HT1080 (cell line): ENCODE results near the gene RNF32. TPM values are rescaled to one million over a fixed set of nuclear protein-coding genes. Genes with fewer than 3 reads are reported as not detected.
"Not testable (repeated sequence)": the region's sequence is repeated elsewhere in the genome, so short reads cannot be mapped to it uniquely, and the experiment has no call there.

Experiments used
- DNase-seq: peaks from one replicate; pipeline ENCODE4 v3.0.0-alpha.2; 2015; ENCODE audit warnings: low read depth
- total RNA-seq: library from RNA; depleted of rRNA; stranded (reverse); fragments of >200 nt; shearing (Covaris generic); gene quantifications from 2 replicates; pipeline ENCODE4 v1.2.3, GENCODE V29; 2014

The RNF32 gene
- total RNA-seq, 1 experiment from 2014 or later, result 1.7 TPM

DNA sequence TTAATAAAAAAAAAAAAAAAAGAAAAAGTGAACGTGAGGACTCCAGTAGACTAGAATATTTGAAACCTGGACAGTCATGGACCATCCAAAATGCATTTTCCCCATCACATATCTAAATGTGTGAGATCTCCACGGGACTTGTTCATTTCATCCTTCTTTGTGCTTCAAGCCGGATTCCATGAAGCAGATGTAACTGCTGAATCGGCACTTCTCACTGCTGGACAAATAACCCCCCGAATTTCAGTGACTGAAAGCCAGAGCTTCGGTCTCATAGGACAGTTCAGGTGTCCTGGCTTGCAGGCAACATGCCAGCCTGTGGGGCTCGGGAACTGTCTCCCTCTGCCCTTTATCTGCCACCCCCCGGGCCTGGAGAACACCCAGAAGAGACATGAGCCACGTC lies 33.3 kb downstream of the RNF32 start:
- no peak for DNase-seq

DNA sequence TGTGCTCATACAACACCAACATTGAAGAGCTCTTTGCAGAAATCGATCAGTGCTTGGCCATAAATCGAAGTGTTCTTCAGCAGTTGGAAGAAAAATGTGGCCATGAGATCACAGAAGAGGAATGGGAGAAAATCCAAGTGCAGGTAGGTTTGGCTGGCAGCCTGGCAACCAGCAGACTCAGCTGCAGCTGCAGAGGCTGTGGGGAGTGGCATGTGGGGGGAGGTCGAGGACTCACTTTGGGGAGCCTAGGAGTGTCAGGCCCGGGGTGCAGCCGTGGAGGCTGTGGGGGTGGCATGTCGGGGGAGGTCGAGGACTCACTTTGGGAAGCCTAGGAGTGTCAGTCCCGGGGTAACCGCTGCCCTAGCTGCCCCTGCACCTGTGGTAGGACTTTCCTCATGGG lies 35.1 kb downstream of the RNF32 start:
- DNase-seq, result no peak

DNA sequence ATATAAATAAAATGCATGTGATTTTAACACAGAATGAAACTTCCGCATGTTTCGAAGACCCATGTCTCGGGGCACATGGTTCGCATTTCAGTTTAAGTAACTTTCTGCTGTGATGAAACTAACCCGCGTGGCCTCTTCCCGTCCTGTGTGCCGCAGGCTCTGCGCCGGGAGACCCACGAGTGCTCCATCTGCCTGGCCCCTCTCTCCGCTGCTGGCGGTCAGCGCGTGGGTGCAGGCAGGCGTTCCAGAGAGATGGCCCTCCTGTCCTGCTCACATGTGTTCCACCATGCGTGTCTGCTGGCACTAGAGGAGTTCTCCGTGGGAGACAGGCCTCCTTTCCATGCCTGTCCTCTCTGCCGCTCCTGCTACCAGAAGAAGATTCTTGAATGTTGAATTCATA lies 35.7 kb downstream of the RNF32 start:
- DNase-seq, result no peak

DNA sequence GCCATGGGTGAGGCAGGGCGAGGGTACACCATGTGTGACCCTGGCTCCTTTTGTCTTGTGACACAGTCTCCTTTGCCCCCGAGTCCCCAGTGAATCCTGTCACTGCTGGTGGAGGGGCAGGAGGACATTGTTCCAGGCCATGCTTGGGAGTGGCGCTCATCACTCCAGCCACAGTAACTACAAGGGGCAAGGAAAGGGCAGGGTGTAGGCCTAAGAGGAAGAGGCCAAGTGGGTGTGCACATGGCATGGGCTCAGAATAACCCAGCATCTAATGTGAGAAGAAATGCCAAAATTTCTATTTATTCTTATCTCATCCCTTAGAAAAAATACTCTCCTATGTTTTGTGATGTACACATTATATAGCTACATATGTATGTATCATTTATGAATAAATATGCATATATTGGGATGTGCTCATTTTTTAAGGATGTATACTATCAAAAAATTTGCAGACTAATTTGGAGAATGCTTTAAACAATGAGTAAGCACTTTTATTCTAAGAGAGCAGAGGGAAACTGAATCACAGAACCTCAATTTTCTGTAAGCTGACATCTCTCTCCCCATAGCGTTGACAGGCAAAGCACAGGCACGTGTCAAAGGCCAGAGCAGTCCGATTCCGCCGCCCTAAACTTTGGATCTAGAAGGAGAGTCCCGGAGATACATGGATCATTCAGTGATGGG lies 36.9 kb downstream of the RNF32 start:
- no peak for DNase-seq

DNA sequence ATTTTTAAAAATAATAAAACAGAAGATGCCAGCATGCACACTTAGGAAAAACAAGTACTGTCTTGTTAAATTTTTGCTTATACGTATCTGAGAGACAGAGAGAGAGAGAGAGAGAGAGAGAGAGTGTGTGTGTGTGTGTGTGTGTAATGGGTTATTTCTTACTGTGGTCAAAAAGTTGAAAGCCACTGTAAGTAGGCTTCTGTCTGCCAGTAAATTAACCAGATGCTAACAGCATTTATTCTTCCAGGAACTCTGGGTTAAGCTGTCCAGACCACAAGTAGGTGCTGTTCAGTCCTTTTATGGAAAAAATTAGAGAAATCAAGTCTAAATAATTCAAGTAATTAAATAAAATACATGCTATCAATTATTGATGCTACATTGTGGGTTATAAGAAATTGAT lies 39.7 kb downstream of the RNF32 start:
- no peak for DNase-seq

DNA sequence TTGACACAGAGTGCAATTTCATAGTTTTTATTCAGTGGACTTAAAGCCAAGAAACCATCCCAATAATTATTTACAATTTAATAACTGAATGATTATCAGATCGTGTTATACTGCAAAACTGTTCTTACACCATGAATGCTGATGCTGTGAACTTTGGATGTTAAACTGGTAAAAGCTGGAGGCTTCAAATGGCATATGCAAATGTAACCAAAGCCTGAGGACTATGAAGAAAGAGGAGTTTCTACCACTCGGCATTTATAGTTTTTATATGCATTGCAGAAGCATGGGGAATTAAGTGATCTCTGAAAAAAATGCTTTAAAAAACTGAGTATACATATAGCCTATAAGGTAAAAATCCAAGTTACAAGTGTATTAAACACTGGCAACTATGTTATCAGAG lies 42.4 kb downstream of the RNF32 start:
- no peak for DNase-seq

DNA sequence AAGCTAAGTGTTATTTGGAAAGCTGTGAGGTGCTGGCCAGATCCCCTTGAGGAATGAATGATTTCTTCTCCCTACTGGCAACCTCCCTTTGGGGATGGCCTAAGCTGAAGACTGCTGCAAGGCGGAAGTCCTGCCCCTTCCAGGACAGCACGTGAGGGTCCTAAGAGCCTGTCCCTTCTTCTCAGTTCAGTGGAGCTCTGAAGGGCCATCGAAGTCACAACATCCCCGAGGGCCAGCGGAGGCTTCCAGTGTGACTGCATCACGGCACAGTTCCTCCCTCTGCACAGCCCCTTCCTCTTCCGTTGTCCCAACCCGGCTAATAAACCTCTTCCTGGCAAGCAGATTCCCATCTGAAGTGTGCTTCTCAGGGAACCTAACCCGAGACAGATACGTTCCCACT lies 43.7 kb downstream of the RNF32 start:
- DNase-seq, result no peak

DNA sequence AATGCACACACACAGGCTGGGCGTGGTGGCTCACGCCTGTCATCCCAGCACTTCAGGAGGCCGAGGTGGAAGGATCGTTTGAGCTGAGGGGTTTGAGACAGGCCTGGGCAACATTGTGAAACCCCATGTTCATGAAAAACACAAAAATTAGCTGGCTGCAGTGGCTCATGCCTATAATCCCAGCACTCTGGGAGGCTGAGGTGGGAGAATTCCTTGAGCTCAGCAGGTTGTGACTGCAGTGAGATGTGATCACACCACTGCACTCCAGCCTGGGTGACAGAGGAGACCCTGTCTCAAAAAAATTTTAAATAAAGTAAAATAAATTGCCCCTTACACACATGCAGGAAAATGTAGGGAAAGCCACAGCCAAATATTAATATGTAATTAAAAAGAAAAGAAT lies 44.1 kb downstream of the RNF32 start:
- no peak for DNase-seq

DNA sequence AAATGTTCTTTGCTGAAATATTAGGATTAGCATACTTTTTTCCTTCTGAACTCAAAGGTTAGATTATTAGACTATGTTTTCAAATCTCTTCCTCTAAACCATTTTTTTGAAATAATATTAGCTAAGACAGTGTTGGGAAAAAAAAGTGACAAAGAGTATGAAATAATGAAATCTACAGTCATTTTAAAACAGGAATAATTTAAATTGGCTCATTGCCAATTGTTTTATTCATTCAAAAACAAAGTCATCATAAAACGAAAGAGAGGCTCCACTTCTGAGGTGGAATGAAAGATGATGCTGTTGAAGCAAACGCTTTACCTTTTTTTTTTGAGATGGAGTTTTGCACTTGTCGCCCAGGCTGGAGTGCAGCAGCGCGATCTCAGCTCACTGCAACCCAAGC lies 51.2 kb downstream of the RNF32 start:
- DNase-seq, result no peak

DNA sequence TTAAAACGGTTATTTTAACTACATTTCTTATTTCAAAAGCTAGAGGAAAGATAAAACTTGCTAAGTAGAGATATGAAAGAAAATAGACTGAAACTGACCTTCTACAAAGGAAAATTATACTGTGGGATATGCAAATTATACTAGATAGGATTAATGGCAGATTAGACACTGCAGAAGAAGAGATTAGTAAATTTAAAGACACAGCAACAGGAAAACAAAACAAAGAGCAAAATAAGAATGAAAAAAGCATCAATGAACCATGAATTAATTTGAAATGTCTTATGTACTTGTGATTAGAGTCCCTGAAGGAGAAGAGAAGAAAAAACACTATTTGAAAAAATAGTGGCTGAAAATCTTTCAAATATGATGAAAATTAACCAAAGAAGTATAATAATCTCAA lies 52.3 kb downstream of the RNF32 start:
- DNase-seq, result no peak

DNA sequence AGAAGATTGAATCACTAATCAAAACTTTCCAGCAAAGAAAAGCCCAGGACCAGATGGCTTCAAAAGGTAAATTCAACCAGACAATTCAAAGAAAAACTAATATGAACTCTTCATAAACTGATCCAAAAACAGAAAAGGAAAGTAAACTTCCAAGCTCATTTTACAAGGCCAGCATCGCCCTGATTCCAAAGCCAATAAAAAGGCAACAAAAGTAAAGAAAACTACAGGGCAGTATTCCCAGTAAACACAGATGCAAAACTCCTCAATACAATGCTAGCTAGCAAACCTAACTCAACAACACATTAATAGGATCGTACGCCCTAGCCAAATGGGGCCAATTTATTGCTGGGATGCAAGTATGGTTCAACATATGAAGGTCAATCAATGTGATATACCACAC lies 53.1 kb downstream of the RNF32 start:
- DNase-seq, result no peak

DNA sequence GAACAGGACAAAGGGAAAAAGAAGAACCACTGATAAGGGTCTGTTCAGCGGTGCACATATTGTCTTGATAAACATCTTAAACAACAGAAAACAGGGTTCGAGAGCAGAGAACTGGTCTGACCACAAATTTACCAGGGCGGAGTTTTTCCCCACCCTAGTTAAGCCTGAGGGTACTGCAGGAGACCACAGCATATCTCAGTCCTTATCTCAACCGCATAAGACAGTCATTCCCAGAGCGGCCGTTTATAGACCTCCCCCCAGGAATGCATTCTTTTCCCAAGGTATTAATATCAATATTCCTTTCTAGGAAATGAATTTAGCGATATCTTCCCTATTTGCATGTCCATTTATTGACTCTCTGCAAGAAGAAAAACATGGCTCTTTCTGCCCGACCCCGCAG lies 56.7 kb downstream of the RNF32 start:
- not testable (repeated sequence) for DNase-seq

DNA sequence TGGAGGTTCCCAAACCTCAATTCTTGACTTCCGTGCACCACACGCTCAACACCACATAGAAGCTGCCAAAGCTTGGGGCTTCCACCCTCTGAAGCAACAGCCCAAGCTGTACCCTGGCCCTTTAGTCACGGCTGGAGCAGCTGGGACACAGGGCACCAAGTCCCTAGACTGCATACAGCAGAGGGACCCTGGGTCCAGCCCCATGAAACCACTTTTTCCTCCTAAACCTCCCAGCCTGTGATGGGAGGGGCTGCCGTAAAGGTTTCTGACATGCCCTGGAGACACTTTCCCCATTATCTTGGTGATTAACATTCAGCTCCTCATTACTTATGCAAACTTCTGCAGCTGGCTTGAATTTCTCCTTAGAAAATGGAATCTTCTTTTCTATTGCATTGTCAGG lies 57.9 kb downstream of the RNF32 start:
- DNase-seq, result not testable (repeated sequence)

DNA sequence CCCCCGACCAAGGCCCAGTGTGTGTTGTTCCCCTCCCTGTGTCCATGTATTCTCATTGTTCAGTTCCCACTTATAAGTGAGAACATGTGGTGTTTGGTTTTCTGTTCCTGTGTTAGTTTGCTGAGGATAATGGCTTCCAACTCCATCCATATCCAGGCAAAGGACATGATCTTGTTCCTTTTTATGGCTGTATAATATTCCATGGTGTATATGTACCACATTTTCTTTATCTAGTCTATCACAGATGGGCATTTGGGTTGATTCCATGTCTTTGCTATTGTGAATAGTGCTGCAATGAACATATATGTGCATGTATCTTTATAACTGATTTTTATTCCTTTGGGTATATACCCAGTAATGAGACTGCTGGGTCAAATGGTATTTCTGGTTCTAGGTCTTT lies 61.2 kb downstream of the RNF32 start:
- not testable (repeated sequence) for DNase-seq

DNA sequence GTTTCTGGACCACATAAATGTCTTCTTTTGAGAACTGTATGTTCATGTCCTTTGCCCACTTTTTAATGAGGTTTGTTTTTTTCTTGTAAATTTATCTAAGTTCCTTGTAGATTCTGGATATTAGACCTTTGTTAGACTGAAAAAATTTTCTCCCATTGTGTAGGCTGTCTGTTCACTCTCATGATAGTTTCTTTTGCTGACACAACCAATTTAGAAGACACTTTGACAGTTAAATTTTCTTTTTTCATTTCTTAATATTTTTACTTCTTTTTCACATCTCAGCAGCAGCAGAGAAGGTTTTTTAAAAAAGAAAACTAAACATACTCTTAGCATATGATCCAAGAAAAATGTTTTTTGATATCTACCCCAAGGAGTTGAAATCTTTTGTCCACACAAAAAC lies 61.8 kb downstream of the RNF32 start:
- DNase-seq, result no peak

DNA sequence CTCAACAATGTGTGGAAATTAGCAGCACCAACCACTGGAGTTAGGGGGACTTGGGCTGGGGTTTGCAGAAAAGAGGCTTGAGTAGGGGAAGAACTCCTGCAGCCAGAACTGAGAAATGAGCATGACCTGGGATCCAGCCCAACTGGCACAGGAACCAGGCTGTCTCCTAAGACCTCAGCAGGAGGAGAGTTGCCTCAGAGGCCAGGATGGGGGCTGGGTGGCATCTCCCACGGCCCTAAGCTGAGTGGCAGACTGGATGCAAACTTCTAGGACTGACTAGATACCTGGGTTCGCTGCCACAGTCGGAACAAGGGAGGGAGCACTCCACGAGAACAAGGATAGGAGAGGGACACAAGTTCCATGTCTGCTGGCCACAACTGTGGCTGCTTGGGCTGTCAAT lies 62.6 kb downstream of the RNF32 start:
- no peak for DNase-seq

DNA sequence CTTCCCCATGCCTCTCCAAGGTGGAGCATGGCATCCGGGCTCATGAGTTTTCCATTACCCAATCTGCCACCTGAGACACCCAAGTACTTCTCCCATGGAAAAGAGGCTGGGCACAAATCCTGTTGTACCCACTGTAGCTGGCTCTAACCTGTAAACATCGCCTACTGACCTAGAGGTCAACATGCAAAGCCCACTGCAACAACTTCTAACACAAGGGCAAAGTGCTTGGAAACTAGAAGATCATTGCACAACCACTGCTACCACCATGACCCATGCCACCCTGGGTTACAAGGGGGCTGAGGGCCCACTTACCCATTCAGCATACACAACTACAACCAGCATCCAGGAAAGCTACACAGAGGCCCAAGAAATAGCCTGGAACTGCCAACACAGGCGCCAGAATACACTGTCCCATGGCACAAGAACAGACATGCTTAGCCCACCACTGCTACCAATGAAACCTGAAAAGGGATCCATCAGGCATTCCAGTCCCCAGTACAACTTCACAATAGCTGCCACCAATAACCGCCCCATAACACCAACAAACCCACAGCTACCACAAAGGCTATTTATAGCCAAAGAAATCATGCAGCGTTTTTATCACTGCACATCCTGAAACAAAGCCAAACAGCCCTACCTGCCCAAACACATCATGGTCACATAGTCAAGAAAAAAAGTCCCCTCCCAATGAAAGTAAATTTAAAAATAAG lies 63.4 kb downstream of the RNF32 start:
- no peak for DNase-seq

DNA sequence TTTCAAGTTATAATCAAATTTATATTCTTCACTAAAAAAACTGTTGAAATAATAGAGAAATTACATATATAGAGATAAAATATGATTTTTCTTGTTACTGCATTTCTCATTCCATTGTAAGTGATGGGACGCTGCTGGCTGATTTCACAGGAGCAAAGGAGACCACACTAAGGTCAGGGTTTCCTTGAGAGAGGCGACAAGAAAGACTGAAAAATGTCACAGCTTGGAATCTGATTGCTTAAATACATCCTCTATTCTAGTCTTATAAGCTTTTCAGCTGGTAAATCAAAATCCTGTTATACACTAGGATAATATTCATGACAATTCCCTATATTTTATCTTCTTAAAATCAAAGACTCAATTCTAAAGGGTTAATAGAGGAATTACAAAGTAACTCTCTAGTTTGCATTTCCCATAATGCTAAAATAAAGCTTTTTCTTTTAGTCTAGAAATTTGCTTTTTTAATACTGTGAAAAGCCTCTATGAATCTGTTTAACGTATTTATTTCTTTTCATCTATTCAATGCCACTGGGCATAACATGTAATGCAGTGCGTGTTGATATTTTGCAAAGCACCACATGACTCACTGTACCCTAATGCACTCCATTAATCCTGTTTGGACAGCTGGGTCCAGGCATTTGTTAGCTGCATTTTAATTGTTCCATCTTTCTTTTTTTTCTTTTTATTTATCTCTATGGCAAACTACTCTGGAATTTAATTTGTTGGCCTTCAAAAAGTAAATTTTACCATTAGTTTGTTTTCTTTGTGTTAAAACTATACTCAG lies 81.7 kb downstream of the RNF32 start:
- DNase-seq, result no peak

DNA sequence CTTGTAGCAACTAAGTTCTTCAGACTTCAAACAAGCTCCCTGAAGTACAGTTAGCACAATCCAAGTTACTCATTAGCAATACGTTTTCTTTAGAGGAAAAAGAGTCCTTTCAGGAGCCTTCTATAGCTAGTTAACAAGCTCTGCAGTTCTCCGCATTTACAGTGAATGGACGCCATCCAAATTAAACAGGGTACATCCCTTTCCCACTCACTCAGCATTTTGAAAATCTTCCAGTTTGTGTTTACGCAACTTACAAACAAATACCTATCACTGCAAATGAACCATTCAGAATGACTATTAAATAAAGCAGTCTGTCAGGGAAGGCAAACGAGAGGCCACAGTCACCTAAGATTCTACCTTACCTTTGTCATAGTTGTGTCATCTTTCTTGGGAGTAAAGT lies 84.5 kb downstream of the RNF32 start:
- DNase-seq, result no peak

DNA sequence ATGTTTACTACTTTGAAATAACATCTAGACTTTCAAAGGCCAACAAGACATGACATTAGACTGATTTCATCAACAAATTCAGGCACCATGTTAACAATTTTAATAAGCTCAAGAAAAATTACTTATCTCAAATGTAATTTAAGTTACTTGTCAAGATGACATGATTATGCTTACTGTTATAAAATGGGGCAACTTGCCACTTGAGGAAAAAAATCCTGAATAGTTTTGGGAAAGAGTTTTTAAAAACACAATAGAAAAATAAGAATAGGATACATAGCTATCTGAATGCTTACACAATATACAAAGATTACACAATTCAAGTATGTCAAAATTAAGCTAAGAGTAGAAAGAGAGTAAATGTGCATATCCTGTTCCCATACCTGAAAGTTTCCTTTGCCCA lies 85.4 kb downstream of the RNF32 start:
- no peak for DNase-seq
